ENCODE data around the gene NRAP. TPM values are rescaled to one million over a fixed set of nuclear protein-coding genes. Genes with fewer than 3 reads are reported as not detected.

The NRAP gene
- total and polyA plus RNA-seq, 2 donors (not counting 3 experiments of a cell fraction or from before 2014, with no cell fraction given): not detected

- FAIRE-seq: no peak
- intact Hi-C loops (cut with micrococcal nuclease): no loop called here
- CTCF ChIA-PET: no interaction called here
These were observed 50.4 kb downstream of the NRAP start for GRCh38 chr10:113613427-113613826.

More at GRCh38 chr10:113613427-113613826, 50.4 kb downstream of the NRAP start:
- no peak overlapping the region for H3K4me2 ChIP-seq (ENCODE audit: insufficient read depth, low read length)
- H4K20me1 ChIP-seq (replicated peaks; ENCODE audit: control insufficient read depth, extremely low read depth, insufficient read depth, low read length): no peaks in the 10 kb centered on the region
- dilution Hi-C loops (cut with MboI; ENCODE audit: extremely low pct_ligation_motif_present, low sequenced_read_pairs): no loop called here
- no peaks in the 10 kb centered on the region for H3K4me1 ChIP-seq (ENCODE audit: control insufficient read depth, extremely low read depth, insufficient read depth, low read length)
- POLR2A ChIA-PET: no interaction called here
- H3K9me1 ChIP-seq (replicated peaks; ENCODE audit: control insufficient read depth, extremely low read depth, insufficient read depth, low read length): no peaks in the 10 kb centered on the region
- peaks cover 2 to 19% of the 10 kb centered on the region in 2 experiments for H3K27me3 ChIP-seq (ENCODE audit: control insufficient read depth in 2 of 2, insufficient read depth in 2 of 2, low read length in 2 of 2)
- BruUV-seq (replicated peaks): no TSS peak
- H2AFZ ChIP-seq (ENCODE audit: low read depth, low read length): no peak overlapping the region
- TF ChIP-seq FOS (IDR thresholded peaks at IDR 0.05; ENCODE audit: borderline replicate concordance, insufficient read depth, low read length): no peak
- no peak for TF ChIP-seq POLR2AphosphoS5 (IDR thresholded peaks at IDR 0.05; ENCODE audit: insufficient read depth, low read depth, low read length)
- no peak for TF ChIP-seq EZH2 (IDR thresholded peaks at IDR 0.05; ENCODE audit: borderline replicate concordance, low read depth, low read length, severe bottlenecking)
- no peak for TF ChIP-seq MAX (IDR thresholded peaks at IDR 0.05; ENCODE audit: insufficient read depth, insufficient read length)
- TF ChIP-seq CTCF (IDR thresholded peaks at IDR 0.05; ENCODE audit: extremely low read depth in 1 of 2, insufficient read depth in 1 of 2, low read depth in 1 of 2, low read length in 2 of 2): no peak
- TF ChIP-seq MYC (IDR thresholded peaks at IDR 0.05; ENCODE audit: low read depth, low read length): no peak
- TF ChIP-seq POLR2A (IDR thresholded peaks at IDR 0.05; ENCODE audit: low read depth, low read length): no peak
- TF ChIP-seq JUN (IDR thresholded peaks at IDR 0.05; ENCODE audit: borderline replicate concordance, insufficient read depth, insufficient read length, low read depth): no peak
- no peak for TF ChIP-seq GATA2 (IDR thresholded peaks at IDR 0.05; ENCODE audit: insufficient read depth, insufficient read length, low read depth, low read length)
- no peak overlapping the region for H3K4me3 ChIP-seq (replicated peaks in 1 of 3; ENCODE audit: insufficient read depth in 1 of 3, low read depth in 1 of 3, low read length in 3 of 3)
- H3K9ac ChIP-seq (replicated peaks; ENCODE audit: extremely low read depth, insufficient read depth, low read length): no peak overlapping the region
- no peaks in the 10 kb centered on the region for H3K9me3 ChIP-seq (replicated peaks; ENCODE audit: control insufficient read depth, insufficient read depth, low read length)
- H3K27ac ChIP-seq (ENCODE audit: insufficient read depth, low read depth, low read length): no peak overlapping the region
- no peaks in the 10 kb centered on the region for H3K36me3 ChIP-seq (ENCODE audit: control insufficient read depth in 2 of 2, extremely low read depth in 1 of 2, insufficient read depth in 2 of 2, low read length in 2 of 2)
- H3K79me2 ChIP-seq (ENCODE audit: control insufficient read depth, insufficient read depth, low read length): no peaks in the 10 kb centered on the region
- no peak for DNase-seq (ENCODE audit: low read depth, low spot score)

Data from endothelial cell of umbilical vein (primary cell).